GM13977 (cell line): ENCODE data around the gene TRIO.

Experiments
- DNase-seq: peaks from one replicate; pipeline ENCODE4 v3.0.0; 2012; ENCODE audit warnings: low spot score
- in situ Hi-C: fragments of 300-500 bp; cut with MboI; formaldehyde crosslinking; loops from one replicate; pipeline ENCODE4 v1.12.0; 2022; ENCODE audit warnings: low sequenced_read_pairs, low pct_unique_long_range_greater_than_20kb, mixed read lengths, inconsistent platforms; ENCODE audit not compliant: unreplicated experiment
- TF ChIP-seq, protein P1 (sequence below): IDR thresholded peaks from 2 replicates; pipeline ENCODE4 v1.5.1; 2012; ENCODE audit warnings: mild to moderate bottlenecking, control low read depth; ENCODE audit not compliant: insufficient read depth; ENCODE audit errors: extremely low read depth, missing control alignments

Gene TRIO

GRCh38 chr5:14464096-14464495 lies 321.0 kb downstream of the TRIO start:
- TF ChIP-seq, protein P1, sequence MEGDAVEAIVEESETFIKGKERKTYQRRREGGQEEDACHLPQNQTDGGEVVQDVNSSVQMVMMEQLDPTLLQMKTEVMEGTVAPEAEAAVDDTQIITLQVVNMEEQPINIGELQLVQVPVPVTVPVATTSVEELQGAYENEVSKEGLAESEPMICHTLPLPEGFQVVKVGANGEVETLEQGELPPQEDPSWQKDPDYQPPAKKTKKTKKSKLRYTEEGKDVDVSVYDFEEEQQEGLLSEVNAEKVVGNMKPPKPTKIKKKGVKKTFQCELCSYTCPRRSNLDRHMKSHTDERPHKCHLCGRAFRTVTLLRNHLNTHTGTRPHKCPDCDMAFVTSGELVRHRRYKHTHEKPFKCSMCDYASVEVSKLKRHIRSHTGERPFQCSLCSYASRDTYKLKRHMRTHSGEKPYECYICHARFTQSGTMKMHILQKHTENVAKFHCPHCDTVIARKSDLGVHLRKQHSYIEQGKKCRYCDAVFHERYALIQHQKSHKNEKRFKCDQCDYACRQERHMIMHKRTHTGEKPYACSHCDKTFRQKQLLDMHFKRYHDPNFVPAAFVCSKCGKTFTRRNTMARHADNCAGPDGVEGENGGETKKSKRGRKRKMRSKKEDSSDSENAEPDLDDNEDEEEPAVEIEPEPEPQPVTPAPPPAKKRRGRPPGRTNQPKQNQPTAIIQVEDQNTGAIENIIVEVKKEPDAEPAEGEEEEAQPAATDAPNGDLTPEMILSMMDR = no peak
- in situ Hi-C loops = no loop called here
- DNase-seq = no peak

- DNase-seq = no peak
- in situ Hi-C loops = no loop called here
- TF ChIP-seq, protein P1 = no peak
These were observed 321.5 kb downstream of the TRIO start for GRCh38 chr5:14464671-14465070.

- TF ChIP-seq, protein P1 = no peak
- in situ Hi-C loops = no loop called here
- DNase-seq = no peak
These were observed 322.0 kb downstream of the TRIO start for GRCh38 chr5:14465116-14465515.

- DNase-seq = no peak
- TF ChIP-seq, protein P1 = no peak
- in situ Hi-C loops = no loop called here
These were observed 322.6 kb downstream of the TRIO start for GRCh38 chr5:14465776-14466175.

- DNase-seq = no peak
- TF ChIP-seq, protein P1 = no peak
- in situ Hi-C loops = no loop called here
These were observed 324.1 kb downstream of the TRIO start for GRCh38 chr5:14467251-14467650.

DNA sequence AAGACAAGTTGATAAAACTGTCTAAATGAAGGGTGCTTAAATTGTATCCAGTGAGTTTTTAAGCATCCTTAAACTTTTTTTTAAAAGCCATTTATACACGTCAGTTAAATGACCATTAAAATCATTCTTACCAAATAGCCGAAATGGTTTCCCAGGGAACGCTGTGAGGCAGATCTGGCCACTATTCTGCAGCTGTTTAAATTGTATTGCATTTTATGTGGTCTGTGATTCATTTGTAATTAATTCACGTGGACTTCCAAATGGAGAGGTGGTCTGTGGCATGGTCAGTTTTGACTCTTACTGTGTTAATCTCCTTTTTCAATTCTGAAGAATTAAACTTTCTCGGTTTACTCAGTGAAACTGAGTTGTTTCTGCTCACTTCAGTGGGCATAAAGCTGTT lies 324.7 kb downstream of the TRIO start:
- in situ Hi-C loops = no loop called here
- no peak for DNase-seq
- TF ChIP-seq, protein P1 = no peak
